ENCODE data around the gene FMO4. TPM values are rescaled to one million over a fixed set of nuclear protein-coding genes. Genes with fewer than 3 reads are reported as not detected.
"Not testable (repeated sequence)": the region's sequence is repeated elsewhere in the genome, so short reads cannot be mapped to it uniquely, and the experiment has no call there.

FMO4 gene
- polyA plus RNA-seq, 1 donor from 2014 or later = not detected

DNA sequence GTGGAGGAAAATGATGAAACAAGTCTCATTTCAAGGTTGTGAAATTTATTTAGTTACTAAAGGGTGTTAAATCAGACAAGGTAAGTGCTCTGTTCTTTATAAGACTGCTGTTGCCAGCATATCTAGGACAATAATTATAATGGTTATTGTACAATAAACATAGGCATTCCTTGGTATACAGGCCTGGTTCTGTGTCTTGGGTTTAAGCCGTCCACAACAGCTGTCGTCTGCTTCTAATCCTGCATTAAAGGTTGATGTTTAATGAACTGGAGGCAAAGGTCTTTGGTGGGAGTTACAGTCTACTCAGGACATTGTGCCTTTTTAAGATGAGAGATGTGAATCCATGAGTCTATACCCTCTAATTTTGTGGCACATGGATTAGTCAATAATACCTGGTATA lies 23.4 kb upstream of the FMO4 start:
- H3K9me2 ChIP-seq (ENCODE audit: insufficient read depth, low read length) = no peaks in the 10 kb centered on the region
- no peak overlapping the region for H3K9ac ChIP-seq (ENCODE audit: low read length)
- TF ChIP-seq TAF1 (IDR thresholded peaks at IDR 0.05; ENCODE audit: low read depth) (no peak), POLR2AphosphoS5 (IDR thresholded peaks at IDR 0.05) (no peak), SMC3 (conservative IDR thresholded peaks at IDR 0.05; ENCODE audit: poor library complexity) (no peak), EP300 (conservative IDR thresholded peaks at IDR 0.05; ENCODE audit: poor library complexity, severe bottlenecking) (no peak), RAD21 (conservative IDR thresholded peaks at IDR 0.05) (no peak), EZH2 (IDR thresholded peaks at IDR 0.05; ENCODE audit: borderline replicate concordance, insufficient read depth, low read length, poor library complexity, severe bottlenecking) (no peak), MXI1 (conservative IDR thresholded peaks at IDR 0.05; ENCODE audit: poor library complexity, severe bottlenecking) (no peak)
- TF ChIP-seq, protein P1, sequence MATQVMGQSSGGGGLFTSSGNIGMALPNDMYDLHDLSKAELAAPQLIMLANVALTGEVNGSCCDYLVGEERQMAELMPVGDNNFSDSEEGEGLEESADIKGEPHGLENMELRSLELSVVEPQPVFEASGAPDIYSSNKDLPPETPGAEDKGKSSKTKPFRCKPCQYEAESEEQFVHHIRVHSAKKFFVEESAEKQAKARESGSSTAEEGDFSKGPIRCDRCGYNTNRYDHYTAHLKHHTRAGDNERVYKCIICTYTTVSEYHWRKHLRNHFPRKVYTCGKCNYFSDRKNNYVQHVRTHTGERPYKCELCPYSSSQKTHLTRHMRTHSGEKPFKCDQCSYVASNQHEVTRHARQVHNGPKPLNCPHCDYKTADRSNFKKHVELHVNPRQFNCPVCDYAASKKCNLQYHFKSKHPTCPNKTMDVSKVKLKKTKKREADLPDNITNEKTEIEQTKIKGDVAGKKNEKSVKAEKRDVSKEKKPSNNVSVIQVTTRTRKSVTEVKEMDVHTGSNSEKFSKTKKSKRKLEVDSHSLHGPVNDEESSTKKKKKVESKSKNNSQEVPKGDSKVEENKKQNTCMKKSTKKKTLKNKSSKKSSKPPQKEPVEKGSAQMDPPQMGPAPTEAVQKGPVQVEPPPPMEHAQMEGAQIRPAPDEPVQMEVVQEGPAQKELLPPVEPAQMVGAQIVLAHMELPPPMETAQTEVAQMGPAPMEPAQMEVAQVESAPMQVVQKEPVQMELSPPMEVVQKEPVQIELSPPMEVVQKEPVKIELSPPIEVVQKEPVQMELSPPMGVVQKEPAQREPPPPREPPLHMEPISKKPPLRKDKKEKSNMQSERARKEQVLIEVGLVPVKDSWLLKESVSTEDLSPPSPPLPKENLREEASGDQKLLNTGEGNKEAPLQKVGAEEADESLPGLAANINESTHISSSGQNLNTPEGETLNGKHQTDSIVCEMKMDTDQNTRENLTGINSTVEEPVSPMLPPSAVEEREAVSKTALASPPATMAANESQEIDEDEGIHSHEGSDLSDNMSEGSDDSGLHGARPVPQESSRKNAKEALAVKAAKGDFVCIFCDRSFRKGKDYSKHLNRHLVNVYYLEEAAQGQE (IDR thresholded peaks at IDR 0.05; ENCODE audit: borderline replicate concordance) = no peak
- TF ChIP-seq, protein P2, sequence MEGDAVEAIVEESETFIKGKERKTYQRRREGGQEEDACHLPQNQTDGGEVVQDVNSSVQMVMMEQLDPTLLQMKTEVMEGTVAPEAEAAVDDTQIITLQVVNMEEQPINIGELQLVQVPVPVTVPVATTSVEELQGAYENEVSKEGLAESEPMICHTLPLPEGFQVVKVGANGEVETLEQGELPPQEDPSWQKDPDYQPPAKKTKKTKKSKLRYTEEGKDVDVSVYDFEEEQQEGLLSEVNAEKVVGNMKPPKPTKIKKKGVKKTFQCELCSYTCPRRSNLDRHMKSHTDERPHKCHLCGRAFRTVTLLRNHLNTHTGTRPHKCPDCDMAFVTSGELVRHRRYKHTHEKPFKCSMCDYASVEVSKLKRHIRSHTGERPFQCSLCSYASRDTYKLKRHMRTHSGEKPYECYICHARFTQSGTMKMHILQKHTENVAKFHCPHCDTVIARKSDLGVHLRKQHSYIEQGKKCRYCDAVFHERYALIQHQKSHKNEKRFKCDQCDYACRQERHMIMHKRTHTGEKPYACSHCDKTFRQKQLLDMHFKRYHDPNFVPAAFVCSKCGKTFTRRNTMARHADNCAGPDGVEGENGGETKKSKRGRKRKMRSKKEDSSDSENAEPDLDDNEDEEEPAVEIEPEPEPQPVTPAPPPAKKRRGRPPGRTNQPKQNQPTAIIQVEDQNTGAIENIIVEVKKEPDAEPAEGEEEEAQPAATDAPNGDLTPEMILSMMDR (IDR thresholded peaks at IDR 0.05; ENCODE audit: poor library complexity, severe bottlenecking) = no peak
- H3K36me3 ChIP-seq (ENCODE audit: insufficient read depth, low read length) = no peaks in the 10 kb centered on the region
- no peaks in the 10 kb centered on the region for H3K27me3 ChIP-seq (ENCODE audit: insufficient read depth, low read depth, low read length)
- H4K20me1 ChIP-seq (ENCODE audit: insufficient read depth) = no peaks in the 10 kb centered on the region
- H3K4me2 ChIP-seq (ENCODE audit: low read length) = no peak overlapping the region
- no peaks in the 10 kb centered on the region for H3F3A ChIP-seq (ENCODE audit: insufficient read depth, low read length, poor library complexity, severe bottlenecking)
- H3K27ac ChIP-seq (ENCODE audit: low read length) = no peak overlapping the region
- H3K9me3 ChIP-seq (ENCODE audit: low read length) = no peaks in the 10 kb centered on the region
- H3K79me2 ChIP-seq (replicated peaks; ENCODE audit: insufficient read depth, low read length) = no peaks in the 10 kb centered on the region
- H2AFZ ChIP-seq (ENCODE audit: low read depth, low read length) = no peak overlapping the region
- H3K4me3 ChIP-seq (ENCODE audit: low read length) = no peak overlapping the region

DNA sequence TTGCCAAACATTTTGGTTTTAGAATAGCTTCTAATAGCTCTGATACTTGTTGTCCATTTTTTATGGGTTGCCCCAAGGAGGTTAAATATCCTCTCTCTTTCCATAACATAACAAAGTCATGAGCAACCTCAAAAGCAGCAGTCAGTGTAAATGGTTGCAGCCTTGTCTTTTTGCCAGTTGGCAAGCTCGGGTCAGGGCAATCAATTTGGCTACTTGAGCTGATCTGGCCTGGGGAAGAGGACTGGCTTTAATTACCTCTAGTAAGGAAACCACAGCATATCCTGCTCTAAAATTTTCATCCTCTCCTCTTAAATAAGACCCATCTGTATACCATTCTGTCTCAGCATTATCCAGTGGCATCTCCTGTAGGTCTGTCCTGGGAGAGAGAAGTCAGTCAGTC lies 21.2 kb upstream of the FMO4 start:
- no peaks in the 10 kb centered on the region for H4K20me1 ChIP-seq (ENCODE audit: insufficient read depth)
- H2AFZ ChIP-seq (ENCODE audit: low read depth, low read length) = no peak overlapping the region
- no peaks in the 10 kb centered on the region for H3K9me2 ChIP-seq (ENCODE audit: insufficient read depth, low read length)
- no peaks in the 10 kb centered on the region for H3K9me3 ChIP-seq (ENCODE audit: low read length)
- H3K4me3 ChIP-seq (ENCODE audit: low read length) = no peak overlapping the region
- H3K9ac ChIP-seq (ENCODE audit: low read length) = no peak overlapping the region
- H3F3A ChIP-seq (ENCODE audit: insufficient read depth, low read length, poor library complexity, severe bottlenecking) = no peaks in the 10 kb centered on the region
- no peaks in the 10 kb centered on the region for H3K27me3 ChIP-seq (ENCODE audit: insufficient read depth, low read depth, low read length)
- H3K4me2 ChIP-seq (ENCODE audit: low read length) = no peak overlapping the region
- H3K36me3 ChIP-seq (ENCODE audit: insufficient read depth, low read length) = no peaks in the 10 kb centered on the region
- TF ChIP-seq POLR2AphosphoS5 (IDR thresholded peaks at IDR 0.05) (no peak), EZH2 (IDR thresholded peaks at IDR 0.05; ENCODE audit: borderline replicate concordance, insufficient read depth, low read length, poor library complexity, severe bottlenecking) (no peak), TAF1 (IDR thresholded peaks at IDR 0.05; ENCODE audit: low read depth) (no peak)
- H3K79me2 ChIP-seq (replicated peaks; ENCODE audit: insufficient read depth, low read length) = no peaks in the 10 kb centered on the region
- H3K27ac ChIP-seq (ENCODE audit: low read length) = no peak overlapping the region

DNA sequence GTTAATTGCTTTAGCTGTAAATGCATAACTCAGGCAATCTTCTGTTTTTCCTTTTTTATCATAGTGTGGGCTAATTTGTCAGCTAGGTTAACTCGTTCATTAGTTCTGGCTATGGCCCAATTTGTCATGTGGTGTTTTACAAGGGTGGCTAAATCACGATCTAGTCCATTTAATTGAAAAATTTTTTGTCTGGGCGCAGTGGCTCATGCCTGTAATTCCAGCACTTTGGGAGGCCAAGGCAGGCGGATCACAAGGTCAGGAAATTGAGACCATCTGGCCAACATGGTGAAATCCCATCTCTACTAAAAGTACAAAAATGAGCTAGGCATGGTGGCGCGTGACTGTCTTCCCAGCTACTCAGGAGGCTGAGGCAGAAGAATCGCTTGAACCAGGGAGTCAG lies 18.6 kb upstream of the FMO4 start:
- not testable (repeated sequence) for H3K27me3 ChIP-seq (ENCODE audit: insufficient read depth, low read depth, low read length); H3K4me3 ChIP-seq (ENCODE audit: low read length); H3K9me2 ChIP-seq (ENCODE audit: insufficient read depth, low read length); H3K79me2 ChIP-seq (replicated peaks; ENCODE audit: insufficient read depth, low read length); H4K20me1 ChIP-seq (ENCODE audit: insufficient read depth); H3K36me3 ChIP-seq (ENCODE audit: insufficient read depth, low read length); H3F3A ChIP-seq (ENCODE audit: insufficient read depth, low read length, poor library complexity, severe bottlenecking); H3K9ac ChIP-seq (ENCODE audit: low read length); H3K9me3 ChIP-seq (ENCODE audit: low read length); H2AFZ ChIP-seq (ENCODE audit: low read depth, low read length); H3K4me2 ChIP-seq (ENCODE audit: low read length); H3K27ac ChIP-seq (ENCODE audit: low read length)
